NCI-H187 (cell line): ENCODE results near the gene PROKR1.
A peak's percentile ranks its signal among the peaks of the same experiment; 100 is the strongest.

Experiments
- DNase-seq, 2 experiments: peaks; one replicate each; lab custom pipeline; 2025; lab: John Stamatoyannopoulos, UW

PROKR1 gene

GRCh38 chr2:68698567-68699377 is 55.4 kb downstream of the PROKR1 start:
- peak in 1 of 2 experiments; percentile 8 for DNase-seq

GRCh38 chr2:68700560-68700959 is 57.2 kb downstream of the PROKR1 start:
- no peak for DNase-seq

GRCh38 chr2:68706637-68707036 is 63.3 kb downstream of the PROKR1 start:
- DNase-seq, result no peak
